Measurements from ENCODE around the gene GLT6D1.

The GLT6D1 gene

GRCh38 chr9:135639196-135639595 lies at the start of gene GLT6D1:
GLT6D1 (minus strand) TSS chr9:135639540; CDS start chr9:135639187, 353 bp downstream.
- no peaks in the 10 kb centered on the region for H3K36me3 ChIP-seq (ENCODE audit: insufficient read depth, insufficient read length, low read length)
- H3K4me3 ChIP-seq (ENCODE audit: insufficient read length, low read depth), result no peak within 1 kb of the TSS
- no peak within 1 kb of the TSS for H3K9ac ChIP-seq (ENCODE audit: insufficient read length, low read depth)
- H3K4me1 ChIP-seq (ENCODE audit: insufficient read depth, insufficient read length), result no peaks in the 10 kb centered on the region
- no peaks in the 10 kb centered on the region for H3K27me3 ChIP-seq (ENCODE audit: insufficient read depth, insufficient read length)
- DNase-seq (ENCODE audit: low read depth, low spot score), result no peak
- H3K9me3 ChIP-seq (ENCODE audit: insufficient read depth, low read length), result peaks cover 40% of the 10 kb centered on the region
- TF ChIP-seq YY1 (IDR thresholded peaks at IDR 0.05; ENCODE audit: insufficient read depth, insufficient read length) (no peak), SUZ12 (IDR thresholded peaks at IDR 0.05; ENCODE audit: extremely low read depth, insufficient read depth, insufficient read length) (no peak), ZNF274 (IDR thresholded peaks at IDR 0.05; ENCODE audit: low read depth, low read length) (no peak)

- no peaks in the 10 kb centered on the region for H3K9me3 ChIP-seq (ENCODE audit: insufficient read depth, low read length)
- no peak for TF ChIP-seq YY1 (IDR thresholded peaks at IDR 0.05; ENCODE audit: insufficient read depth, insufficient read length)
- no peak for TF ChIP-seq SUZ12 (IDR thresholded peaks at IDR 0.05; ENCODE audit: extremely low read depth, insufficient read depth, insufficient read length)
- no peak for TF ChIP-seq ZNF274 (IDR thresholded peaks at IDR 0.05; ENCODE audit: low read depth, low read length)
- H3K36me3 ChIP-seq (ENCODE audit: insufficient read depth, insufficient read length, low read length), result no peaks in the 10 kb centered on the region
- H3K9ac ChIP-seq (ENCODE audit: insufficient read length, low read depth), result peak overlapping the region; percentile 10
- no peak overlapping the region for H3K4me3 ChIP-seq (ENCODE audit: insufficient read length, low read depth)
- no peak for DNase-seq (ENCODE audit: low read depth, low spot score)
- H3K4me1 ChIP-seq (ENCODE audit: insufficient read depth, insufficient read length), result peaks cover 26% of the 10 kb centered on the region
- H3K27me3 ChIP-seq (ENCODE audit: insufficient read depth, insufficient read length), result no peaks in the 10 kb centered on the region
These were observed 49.7 kb upstream of the GLT6D1 start for GRCh38 chr9:135689011-135689410.

GRCh38 chr9:135687216-135687615 lies 47.9 kb upstream of the GLT6D1 start:
- Histone ChIP-seq H3K4me1 (ENCODE audit: insufficient read depth, insufficient read length) (peaks cover 24% of the 10 kb centered on the region), H3K9ac (ENCODE audit: insufficient read length, low read depth) (no peak overlapping the region), H3K36me3 (ENCODE audit: insufficient read depth, insufficient read length, low read length) (no peaks in the 10 kb centered on the region), H3K9me3 (ENCODE audit: insufficient read depth, low read length) (no peaks in the 10 kb centered on the region), H3K27me3 (ENCODE audit: insufficient read depth, insufficient read length) (no peaks in the 10 kb centered on the region), H3K4me3 (ENCODE audit: insufficient read length, low read depth) (no peak overlapping the region)
- TF ChIP-seq SUZ12 (IDR thresholded peaks at IDR 0.05; ENCODE audit: extremely low read depth, insufficient read depth, insufficient read length) (no peak), ZNF274 (IDR thresholded peaks at IDR 0.05; ENCODE audit: low read depth, low read length) (no peak), YY1 (IDR thresholded peaks at IDR 0.05; ENCODE audit: insufficient read depth, insufficient read length) (no peak)
- no peak for DNase-seq (ENCODE audit: low read depth, low spot score)

GRCh38 chr9:135684691-135685090 lies 45.4 kb upstream of the GLT6D1 start:
- DNase-seq (ENCODE audit: low read depth, low spot score), result no peak
- H3K4me3 ChIP-seq (ENCODE audit: insufficient read length, low read depth), result no peak overlapping the region
- H3K27me3 ChIP-seq (ENCODE audit: insufficient read depth, insufficient read length), result no peaks in the 10 kb centered on the region
- H3K4me1 ChIP-seq (ENCODE audit: insufficient read depth, insufficient read length), result peaks cover 28% of the 10 kb centered on the region
- no peak overlapping the region for H3K9ac ChIP-seq (ENCODE audit: insufficient read length, low read depth)
- TF ChIP-seq YY1 (IDR thresholded peaks at IDR 0.05; ENCODE audit: insufficient read depth, insufficient read length), result no peak
- no peaks in the 10 kb centered on the region for H3K36me3 ChIP-seq (ENCODE audit: insufficient read depth, insufficient read length, low read length)
- H3K9me3 ChIP-seq (ENCODE audit: insufficient read depth, low read length), result no peaks in the 10 kb centered on the region

GRCh38 chr9:135683401-135684034 lies 44.2 kb upstream of the GLT6D1 start:
- no peaks in the 10 kb centered on the region for H3K36me3 ChIP-seq (ENCODE audit: insufficient read depth, insufficient read length, low read length)
- H3K4me1 ChIP-seq (ENCODE audit: insufficient read depth, insufficient read length), result peaks cover 25% of the 10 kb centered on the region
- no peak for TF ChIP-seq ZNF274 (IDR thresholded peaks at IDR 0.05; ENCODE audit: low read depth, low read length)
- TF ChIP-seq SUZ12 (IDR thresholded peaks at IDR 0.05; ENCODE audit: extremely low read depth, insufficient read depth, insufficient read length), result no peak
- no peak for TF ChIP-seq YY1 (IDR thresholded peaks at IDR 0.05; ENCODE audit: insufficient read depth, insufficient read length)
- H3K9ac ChIP-seq (ENCODE audit: insufficient read length, low read depth), result no peak overlapping the region
- no peak overlapping the region for H3K4me3 ChIP-seq (ENCODE audit: insufficient read length, low read depth)
- H3K9me3 ChIP-seq (ENCODE audit: insufficient read depth, low read length), result no peaks in the 10 kb centered on the region
- no peaks in the 10 kb centered on the region for H3K27me3 ChIP-seq (ENCODE audit: insufficient read depth, insufficient read length)
- DNase-seq (ENCODE audit: low read depth, low spot score), result no peak

- no peak overlapping the region for H3K4me3 ChIP-seq (ENCODE audit: insufficient read length, low read depth)
- H3K36me3 ChIP-seq (ENCODE audit: insufficient read depth, insufficient read length, low read length), result no peaks in the 10 kb centered on the region
- no peak for TF ChIP-seq SUZ12 (IDR thresholded peaks at IDR 0.05; ENCODE audit: extremely low read depth, insufficient read depth, insufficient read length)
- no peak for TF ChIP-seq YY1 (IDR thresholded peaks at IDR 0.05; ENCODE audit: insufficient read depth, insufficient read length)
- TF ChIP-seq ZNF274 (IDR thresholded peaks at IDR 0.05; ENCODE audit: low read depth, low read length), result no peak
- no peaks in the 10 kb centered on the region for H3K9me3 ChIP-seq (ENCODE audit: insufficient read depth, low read length)
- H3K9ac ChIP-seq (ENCODE audit: insufficient read length, low read depth), result no peak overlapping the region
- no peaks in the 10 kb centered on the region for H3K27me3 ChIP-seq (ENCODE audit: insufficient read depth, insufficient read length)
- no peak for DNase-seq (ENCODE audit: low read depth, low spot score)
- peaks cover 20% of the 10 kb centered on the region for H3K4me1 ChIP-seq (ENCODE audit: insufficient read depth, insufficient read length)
These were observed 41.8 kb upstream of the GLT6D1 start for GRCh38 chr9:135681161-135681560.

- TF ChIP-seq SUZ12 (IDR thresholded peaks at IDR 0.05; ENCODE audit: extremely low read depth, insufficient read depth, insufficient read length) (no peak), ZNF274 (IDR thresholded peaks at IDR 0.05; ENCODE audit: low read depth, low read length) (no peak), YY1 (IDR thresholded peaks at IDR 0.05; ENCODE audit: insufficient read depth, insufficient read length) (no peak)
- Histone ChIP-seq H3K27me3 (ENCODE audit: insufficient read depth, insufficient read length) (no peaks in the 10 kb centered on the region), H3K4me1 (ENCODE audit: insufficient read depth, insufficient read length) (peaks cover 15% of the 10 kb centered on the region), H3K9me3 (ENCODE audit: insufficient read depth, low read length) (no peaks in the 10 kb centered on the region), H3K36me3 (ENCODE audit: insufficient read depth, insufficient read length, low read length) (no peaks in the 10 kb centered on the region), H3K4me3 (ENCODE audit: insufficient read length, low read depth) (no peak overlapping the region), H3K9ac (ENCODE audit: insufficient read length, low read depth) (no peak overlapping the region)
- no peak for DNase-seq (ENCODE audit: low read depth, low spot score)
These were observed 40.7 kb upstream of the GLT6D1 start for GRCh38 chr9:135680056-135680455.
